Suppressor macrophage treated with lipopolysaccharide for 4 hours (primary cell): ENCODE data around the gene PDHX.
A peak's percentile ranks its signal among the peaks of the same experiment; 100 is the strongest.

Source experiments
- DNase-seq: peaks from one replicate; pipeline ENCODE4 v3.0.0-alpha.2; 2020

The PDHX gene

GRCh38 chr11:35029979-35030682, 113.7 kb downstream of the PDHX start:
- DNase-seq = peak; percentile 98

- DNase-seq = peak; percentile 98
Observed at GRCh38 chr11:35030716-35031213, 114.3 kb downstream of the PDHX start.

GRCh38 chr11:35031346-35031745, 114.9 kb downstream of the PDHX start:
- DNase-seq = no peak

GRCh38 chr11:35031867-35032266, 115.4 kb downstream of the PDHX start:
- peak; percentile 50 for DNase-seq

GRCh38 chr11:35033011-35033410, 116.6 kb downstream of the PDHX start:
- DNase-seq = no peak

- no peak for DNase-seq
Observed at GRCh38 chr11:35034401-35034800, 118.0 kb downstream of the PDHX start.

- DNase-seq = peak; percentile 97
Observed at GRCh38 chr11:35035894-35036408, 119.5 kb downstream of the PDHX start.

GRCh38 chr11:35036639-35037038, 120.2 kb downstream of the PDHX start:
- DNase-seq = peak; percentile 81

GRCh38 chr11:35038211-35038928, 122.0 kb downstream of the PDHX start:
- no peak for DNase-seq

- DNase-seq = no peak
Observed at GRCh38 chr11:35039076-35039475, 122.7 kb downstream of the PDHX start.

GRCh38 chr11:35040221-35040942, 124.0 kb downstream of the PDHX start:
- peak; percentile 86 for DNase-seq

GRCh38 chr11:35041070-35041554, 124.7 kb downstream of the PDHX start:
- no peak for DNase-seq

GRCh38 chr11:35042224-35042623, 125.8 kb downstream of the PDHX start:
- DNase-seq = no peak

- DNase-seq = no peak
Observed at GRCh38 chr11:35042913-35043312, 126.5 kb downstream of the PDHX start.

GRCh38 chr11:35043936-35044335, 127.5 kb downstream of the PDHX start:
- DNase-seq = no peak

GRCh38 chr11:35045236-35045820, 128.9 kb downstream of the PDHX start:
- DNase-seq = no peak
